Measurements from ENCODE around the gene RASGRP2.
"Not testable (repeated sequence)": the region's sequence is repeated elsewhere in the genome, so short reads cannot be mapped to it uniquely, and the experiment has no call there.

RASGRP2 gene

DNA sequence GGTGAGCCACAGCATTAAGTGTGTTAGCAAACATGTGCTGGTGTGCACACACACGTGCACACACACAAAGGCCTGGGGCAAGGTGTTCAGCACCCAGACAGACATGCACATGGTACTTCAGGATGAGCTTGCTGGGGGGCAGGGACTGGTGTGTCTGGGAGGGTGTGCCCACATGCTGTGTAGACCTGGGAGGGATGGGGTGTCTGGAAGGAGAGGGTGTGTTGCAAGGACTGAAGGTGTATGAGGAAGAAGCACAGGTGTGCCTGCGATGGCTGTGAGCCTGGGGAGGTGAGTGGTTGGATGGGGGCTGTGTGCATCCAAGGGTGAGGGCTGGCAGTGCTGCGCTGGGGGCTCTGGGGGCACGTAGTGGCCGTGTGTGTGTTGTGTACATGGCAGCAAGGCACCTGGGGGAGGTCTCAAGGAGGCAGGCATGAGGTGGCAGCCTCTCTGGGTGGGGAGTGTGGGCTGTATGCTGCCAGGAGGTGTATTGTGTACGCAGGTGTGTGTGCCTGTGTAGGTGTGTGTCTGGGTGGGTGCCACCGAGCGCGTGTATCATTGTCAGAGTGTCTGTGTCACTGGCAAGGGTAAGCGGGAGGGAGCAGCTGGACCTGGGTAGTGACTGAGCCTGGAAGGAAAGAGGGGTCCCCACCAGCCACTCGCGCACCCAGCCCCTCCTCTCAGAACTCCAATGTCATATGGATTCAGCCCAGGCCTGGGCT lies 23.1 kb downstream of the RASGRP2 start:
- no peak for DNase-seq (ENCODE audit: low read depth in 2 of 2, low spot score in 1 of 2)

- no peak for DNase-seq (ENCODE audit: low read depth in 2 of 2, low spot score in 1 of 2)
These were observed 23.8 kb downstream of the RASGRP2 start for GRCh38 chr11:64720167-64720566.

- no peak for DNase-seq (ENCODE audit: low read depth in 2 of 2, low spot score in 1 of 2)
These were observed 24.5 kb downstream of the RASGRP2 start for GRCh38 chr11:64719406-64719805.

DNA sequence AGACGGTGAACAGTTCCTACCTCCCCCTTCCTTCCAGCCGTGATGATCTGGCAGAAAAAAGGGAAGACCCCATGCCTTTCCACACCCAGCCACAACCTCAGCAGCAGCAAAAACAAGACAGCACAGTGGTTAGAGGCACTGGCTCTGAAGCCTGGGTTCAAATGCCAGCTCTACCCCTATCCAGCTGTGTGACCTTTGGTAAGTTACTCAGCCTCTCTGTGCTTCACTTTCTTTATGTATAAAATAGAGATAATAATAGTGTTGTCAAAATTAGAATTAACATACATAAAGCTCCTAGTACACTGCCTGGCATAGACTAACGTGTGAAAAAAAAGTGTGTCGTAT lies 25.2 kb downstream of the RASGRP2 start:
- no peak for DNase-seq (ENCODE audit: low read depth in 2 of 2, low spot score in 1 of 2)

- DNase-seq (ENCODE audit: low read depth in 2 of 2, low spot score in 1 of 2): no peak
These were observed 25.7 kb downstream of the RASGRP2 start for GRCh38 chr11:64718084-64718779.

DNA sequence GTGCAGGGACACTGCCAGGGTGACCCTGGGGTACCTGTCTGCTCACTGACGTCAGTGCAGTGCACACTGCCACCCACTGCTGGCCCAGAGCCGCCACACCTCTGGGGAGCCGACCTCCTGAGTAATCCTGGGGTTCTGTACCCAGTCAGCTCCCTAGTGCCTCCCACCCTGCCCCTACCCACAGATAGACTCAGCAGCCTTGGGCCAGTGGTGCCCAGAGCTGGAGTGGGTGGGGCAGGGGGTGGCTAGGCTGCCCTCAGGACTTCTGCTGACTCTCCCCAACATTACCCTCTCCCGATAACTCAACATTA lies 26.7 kb downstream of the RASGRP2 start:
- DNase-seq (ENCODE audit: low read depth in 2 of 2, low spot score in 1 of 2): no peak

DNA sequence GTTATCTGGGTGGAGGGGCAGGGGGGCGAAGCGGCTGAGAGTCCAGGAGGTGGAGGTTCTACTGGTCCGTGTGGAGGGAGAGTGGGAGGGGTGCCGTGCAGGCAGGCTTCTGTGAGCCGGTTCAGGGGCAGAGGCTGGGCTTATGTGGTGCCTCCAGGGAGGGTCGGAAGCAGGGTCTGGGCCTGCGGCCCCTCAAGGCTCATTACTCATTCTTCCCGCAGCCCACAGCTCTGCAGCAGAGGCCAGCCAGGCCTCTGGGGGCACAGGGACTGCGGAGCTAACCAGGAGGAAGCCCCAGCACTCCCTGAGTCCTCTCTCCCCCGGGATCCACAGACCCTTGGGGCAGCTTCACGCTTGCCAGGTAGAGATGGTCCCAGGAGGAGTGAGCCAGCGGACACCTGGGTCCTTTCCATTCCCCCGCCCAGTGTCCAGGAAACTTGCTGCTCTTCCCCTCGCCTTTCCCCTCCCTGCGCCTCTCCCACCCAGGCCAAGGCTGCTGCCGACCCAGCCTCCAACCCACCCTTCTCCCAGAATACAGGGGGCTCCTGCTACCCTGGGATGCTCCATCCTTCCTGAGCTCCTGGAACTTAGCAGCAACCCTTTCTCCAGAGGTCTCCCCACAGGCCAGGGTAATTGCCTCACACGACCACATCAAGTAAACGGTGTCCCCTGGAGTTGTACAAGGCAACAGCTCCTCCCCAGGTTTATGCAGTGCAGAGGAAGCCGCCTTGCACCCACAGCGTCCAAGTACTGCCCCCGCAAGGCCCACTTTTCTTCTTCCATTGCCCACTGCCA lies 27.3 kb downstream of the RASGRP2 start:
- DNase-seq (ENCODE audit: low read depth in 2 of 2, low spot score in 1 of 2): no peak

DNA sequence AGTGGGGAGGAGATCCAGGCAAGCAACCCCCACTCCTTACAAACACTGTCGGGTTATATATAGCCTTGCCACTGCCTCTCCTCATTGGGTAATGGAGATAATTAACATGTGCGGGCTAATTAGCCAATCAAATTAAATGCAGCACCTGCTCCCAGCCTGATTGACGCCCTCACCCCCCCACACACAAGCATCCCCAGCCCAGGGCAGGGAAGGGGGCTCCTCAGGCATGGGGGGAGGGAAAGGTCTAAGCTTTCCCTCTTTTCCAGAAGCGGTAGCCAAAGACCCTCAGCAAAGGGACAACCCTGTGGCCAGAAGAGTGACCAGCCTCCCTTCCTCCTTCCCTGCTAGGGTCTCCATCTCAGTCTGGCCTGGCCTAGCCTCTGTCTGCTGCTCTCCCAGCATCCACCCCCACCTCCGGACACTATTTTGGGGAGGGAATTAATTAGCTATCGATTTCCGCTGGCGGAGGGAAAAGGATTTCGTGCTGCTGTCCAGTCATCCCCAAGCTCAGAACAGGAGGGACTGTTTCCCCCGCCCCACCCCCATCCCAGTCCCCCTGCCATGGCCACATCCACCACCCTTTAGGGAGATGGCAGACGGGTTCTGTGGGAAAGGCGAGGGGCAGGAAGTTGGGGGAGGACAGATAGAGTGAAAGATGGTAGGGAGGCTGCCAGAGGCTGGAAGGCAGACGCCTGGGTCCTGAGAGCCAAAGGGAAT lies 28.0 kb downstream of the RASGRP2 start:
- DNase-seq (ENCODE audit: low read depth in 2 of 2, low spot score in 1 of 2): no peak

GRCh38 chr11:64715110-64715509 lies 28.8 kb downstream of the RASGRP2 start:
- no peak for DNase-seq (ENCODE audit: low read depth in 2 of 2, low spot score in 1 of 2)

DNA sequence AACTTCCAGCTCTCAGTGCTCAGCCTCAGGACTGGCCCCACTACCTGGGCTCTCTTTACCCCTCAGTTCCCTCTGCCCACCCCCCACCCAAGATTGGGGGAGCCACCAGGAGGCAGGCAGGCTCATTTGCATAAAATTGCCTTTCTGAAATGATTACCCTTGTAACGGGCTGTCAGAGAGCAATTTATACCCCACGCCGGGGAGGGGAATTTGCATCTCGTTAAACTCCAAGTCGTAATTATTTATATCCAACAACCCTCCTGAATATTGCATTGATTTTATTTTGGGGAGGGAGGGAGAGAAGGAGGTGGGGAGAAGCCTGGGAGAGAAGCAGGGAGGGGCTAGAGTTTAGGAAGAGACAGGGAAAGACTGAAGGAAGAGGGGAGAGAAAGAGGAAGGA lies 29.3 kb downstream of the RASGRP2 start:
- DNase-seq (ENCODE audit: low read depth in 2 of 2, low spot score in 1 of 2): no peak

DNA sequence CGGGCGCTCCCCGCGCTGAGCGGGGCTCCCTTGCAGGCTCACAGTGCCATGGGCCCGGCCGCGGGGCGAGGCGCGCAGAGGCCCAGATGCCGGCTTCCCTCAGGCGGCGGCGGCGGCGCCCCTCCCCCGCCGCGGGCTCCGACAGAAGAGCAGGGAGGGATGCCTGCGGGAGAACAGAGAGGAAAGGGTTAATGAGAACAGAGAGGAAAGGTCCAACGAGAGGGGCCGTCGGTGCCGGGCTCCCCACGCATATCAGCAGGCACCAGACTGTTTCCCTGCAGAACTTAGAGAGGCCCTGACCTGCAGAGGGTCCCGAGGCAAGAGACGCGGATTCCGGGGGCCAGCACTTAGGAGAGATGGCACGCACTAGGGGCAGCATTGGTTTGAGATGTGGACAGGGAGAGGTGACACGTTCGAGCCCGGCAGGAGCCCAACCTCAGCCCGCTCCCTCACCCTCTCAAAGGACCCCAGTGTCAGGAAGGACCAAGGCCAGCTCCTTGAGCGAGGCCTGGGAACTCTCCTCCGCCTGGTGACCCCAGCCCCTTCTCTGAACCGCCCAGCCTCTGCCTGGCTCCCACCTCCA lies 30.1 kb downstream of the RASGRP2 start:
- DNase-seq (ENCODE audit: low read depth in 2 of 2, low spot score in 1 of 2): no peak

GRCh38 chr11:64713016-64713707 lies 30.8 kb downstream of the RASGRP2 start:
- no peak for DNase-seq (ENCODE audit: low read depth in 2 of 2, low spot score in 1 of 2)

GRCh38 chr11:64712430-64713015 lies 31.4 kb downstream of the RASGRP2 start:
- DNase-seq (ENCODE audit: low read depth in 2 of 2, low spot score in 1 of 2): no peak

GRCh38 chr11:64711956-64712362 lies 32.0 kb downstream of the RASGRP2 start:
- no peak for DNase-seq (ENCODE audit: low read depth in 2 of 2, low spot score in 1 of 2)

- no peak for DNase-seq (ENCODE audit: low read depth in 2 of 2, low spot score in 1 of 2)
These were observed 32.6 kb downstream of the RASGRP2 start for GRCh38 chr11:64711138-64711955.

DNA sequence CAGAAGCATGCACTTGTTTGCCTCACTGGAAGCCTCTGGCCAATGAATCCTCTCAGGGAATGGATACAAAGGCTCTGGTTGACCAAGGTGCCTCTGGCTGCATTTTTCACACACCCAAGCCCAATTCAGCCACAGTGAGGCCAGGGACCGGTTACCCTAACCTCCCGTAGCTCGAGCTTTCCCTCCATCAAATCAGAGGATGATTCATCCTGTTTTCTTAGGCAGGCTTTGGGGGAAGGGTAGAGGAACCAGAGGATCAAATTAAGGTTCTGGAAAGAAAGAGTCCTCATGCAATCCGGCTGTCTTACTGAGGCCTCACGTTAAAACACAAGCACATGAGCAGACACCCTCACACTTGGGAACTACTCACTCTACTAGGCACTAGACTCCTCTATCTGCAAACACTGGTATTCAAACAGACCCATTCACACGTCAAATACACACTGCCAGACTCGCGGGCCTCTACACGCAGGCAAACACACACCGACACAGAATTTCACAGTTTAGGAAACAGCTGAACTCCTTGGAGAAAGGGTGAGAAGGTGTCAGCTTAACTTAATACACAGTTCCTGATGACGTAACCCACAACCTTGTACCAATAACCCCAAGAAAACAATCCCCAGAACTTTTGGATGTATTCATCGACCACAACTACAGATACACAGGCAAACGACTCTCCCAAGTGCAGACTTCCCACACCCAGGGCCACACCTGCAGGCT lies 33.4 kb downstream of the RASGRP2 start:
- DNase-seq (ENCODE audit: low read depth in 2 of 2, low spot score in 1 of 2): no peak

DNA sequence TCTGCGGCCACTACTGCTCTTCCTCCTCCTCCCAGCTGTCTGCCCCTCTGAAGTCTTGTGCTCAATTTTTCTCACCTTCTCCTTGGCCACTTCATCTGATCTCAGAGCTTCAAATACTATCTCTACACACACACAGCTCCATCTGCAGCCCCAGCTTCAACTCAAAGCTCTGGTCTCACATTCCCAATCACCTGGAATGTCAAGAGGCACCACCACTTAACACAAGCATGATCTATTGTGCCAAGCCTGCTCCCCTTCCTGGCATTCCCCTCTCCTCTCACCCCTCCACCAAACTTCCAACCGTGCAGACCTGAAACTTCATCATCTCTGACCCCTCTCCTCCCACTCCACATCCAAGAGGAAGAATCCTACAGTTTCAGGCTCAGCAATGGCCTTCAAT lies 38.4 kb downstream of the RASGRP2 start:
- DNase-seq (ENCODE audit: low read depth in 2 of 2, low spot score in 1 of 2): no peak

DNA sequence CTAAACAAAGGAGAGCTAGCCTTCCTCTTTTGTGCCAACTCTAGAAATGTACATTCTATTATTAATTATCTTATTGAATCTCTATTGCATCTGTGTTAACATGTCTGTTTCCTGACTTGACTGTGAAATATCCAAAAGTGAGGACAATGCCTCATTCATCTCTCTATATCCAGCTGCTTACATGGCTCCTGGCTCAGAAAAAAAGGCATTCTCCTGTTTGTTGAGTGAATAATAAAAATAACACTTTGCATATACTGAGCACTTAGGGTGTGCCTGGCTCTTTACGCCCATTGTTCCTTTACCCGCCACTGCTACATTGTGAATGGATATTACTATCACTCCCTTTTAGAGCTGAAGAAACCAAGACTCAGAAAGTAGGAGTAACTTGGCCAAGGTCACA lies 40.9 kb downstream of the RASGRP2 start:
- no peak for DNase-seq (ENCODE audit: low read depth in 2 of 2, low spot score in 1 of 2)

DNA sequence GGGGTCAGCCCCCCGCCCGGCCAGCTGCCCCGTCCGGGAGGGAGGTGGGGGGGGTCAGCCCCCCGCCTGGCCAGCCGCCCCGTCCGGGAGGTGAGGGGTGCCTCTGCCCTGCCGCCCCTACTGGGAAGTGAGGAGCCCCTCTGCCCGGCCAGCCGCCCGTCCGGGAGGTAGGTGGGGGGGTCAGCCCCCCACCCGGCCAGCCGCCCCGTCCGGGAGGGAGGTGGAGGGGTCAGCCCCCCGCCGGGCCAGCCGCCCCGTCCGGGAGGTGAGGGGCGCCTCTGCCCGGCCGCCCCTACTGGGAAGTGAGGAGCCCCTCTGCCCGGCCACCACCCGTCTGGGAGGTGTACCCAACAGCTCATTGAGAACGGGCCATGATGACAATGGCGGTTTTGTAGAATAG lies 42.0 kb downstream of the RASGRP2 start:
- DNase-seq (ENCODE audit: low read depth in 2 of 2, low spot score in 1 of 2): not testable (repeated sequence)

Measured in stimulated activated CD8-positive, alpha-beta memory T cell treated with anti-CD3 and anti-CD28 coated beads, Interleukin-4, amount 100 ng/mL, for 4 hours (primary cell).